SK-N-SH (cell line): ENCODE data around the gene KTN1.

Experiments used
- EP300 ChIP-seq, 2 experiments: IDR thresholded peaks; 2 replicates each; pipeline versions ENCODE4 v1.4.0 to v1.6.1; 2012; ENCODE audit warnings: borderline replicate concordance in 1 of 2, low read depth in 1 of 2, low read length in 1 of 2
- MXI1 ChIP-seq: IDR thresholded peaks from 2 replicates; pipeline ENCODE4 v1.6.1; 2012; ENCODE audit warnings: mild to moderate bottlenecking, low read depth, low read length, improper control_type of control experiment
- POLR2AphosphoS5 ChIP-seq: IDR thresholded peaks from 2 replicates; pipeline ENCODE4 v1.6.1; 2012; ENCODE audit warnings: low read depth, low read length
- TF ChIP-seq, protein P1 (sequence below): IDR thresholded peaks from 2 replicates; pipeline ENCODE4 v1.4.0; 2012; ENCODE audit warnings: low read depth
- TF ChIP-seq, protein P2 (sequence below): fragments of 200-600 bp; sonication (generic); IDR thresholded peaks from 2 replicates; pipeline ENCODE4 v1.6.1; 2017; ENCODE audit warnings: antibody characterized with exemption, mild to moderate bottlenecking, moderate library complexity

DNA sequence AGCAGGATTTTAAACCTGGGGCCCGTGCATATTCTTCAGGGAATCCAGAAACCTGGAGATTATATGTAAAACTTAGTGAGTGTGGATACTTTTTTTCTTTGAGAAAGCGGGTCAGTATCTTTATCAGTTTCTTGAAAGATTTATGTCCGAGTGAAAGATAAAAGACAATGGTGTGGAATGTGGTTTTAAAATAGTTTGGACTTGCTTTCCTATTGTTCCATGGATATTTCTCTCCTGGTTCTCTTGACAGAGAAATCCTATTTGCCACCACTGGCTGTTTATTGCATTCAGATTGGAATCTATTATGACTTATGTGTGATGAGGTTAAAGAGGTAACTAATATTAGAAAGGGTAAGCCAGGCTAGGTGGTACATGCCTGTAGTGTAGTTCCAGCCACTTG lies 27.4 kb downstream of the KTN1 start:
- TF ChIP-seq, protein P1, sequence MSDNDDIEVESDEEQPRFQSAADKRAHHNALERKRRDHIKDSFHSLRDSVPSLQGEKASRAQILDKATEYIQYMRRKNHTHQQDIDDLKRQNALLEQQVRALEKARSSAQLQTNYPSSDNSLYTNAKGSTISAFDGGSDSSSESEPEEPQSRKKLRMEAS: no peak
- TF ChIP-seq, protein P2, sequence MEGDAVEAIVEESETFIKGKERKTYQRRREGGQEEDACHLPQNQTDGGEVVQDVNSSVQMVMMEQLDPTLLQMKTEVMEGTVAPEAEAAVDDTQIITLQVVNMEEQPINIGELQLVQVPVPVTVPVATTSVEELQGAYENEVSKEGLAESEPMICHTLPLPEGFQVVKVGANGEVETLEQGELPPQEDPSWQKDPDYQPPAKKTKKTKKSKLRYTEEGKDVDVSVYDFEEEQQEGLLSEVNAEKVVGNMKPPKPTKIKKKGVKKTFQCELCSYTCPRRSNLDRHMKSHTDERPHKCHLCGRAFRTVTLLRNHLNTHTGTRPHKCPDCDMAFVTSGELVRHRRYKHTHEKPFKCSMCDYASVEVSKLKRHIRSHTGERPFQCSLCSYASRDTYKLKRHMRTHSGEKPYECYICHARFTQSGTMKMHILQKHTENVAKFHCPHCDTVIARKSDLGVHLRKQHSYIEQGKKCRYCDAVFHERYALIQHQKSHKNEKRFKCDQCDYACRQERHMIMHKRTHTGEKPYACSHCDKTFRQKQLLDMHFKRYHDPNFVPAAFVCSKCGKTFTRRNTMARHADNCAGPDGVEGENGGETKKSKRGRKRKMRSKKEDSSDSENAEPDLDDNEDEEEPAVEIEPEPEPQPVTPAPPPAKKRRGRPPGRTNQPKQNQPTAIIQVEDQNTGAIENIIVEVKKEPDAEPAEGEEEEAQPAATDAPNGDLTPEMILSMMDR: no peak
- TF ChIP-seq EP300 (IDR thresholded peaks at IDR 0.05; ENCODE audit: borderline replicate concordance in 1 of 2, low read depth in 1 of 2, low read length in 1 of 2): no peak
- no peak for TF ChIP-seq MXI1
- TF ChIP-seq POLR2AphosphoS5: no peak
